ENCODE data around the gene ZDHHC12.
"Not testable (repeated sequence)": the region's sequence is repeated elsewhere in the genome, so short reads cannot be mapped to it uniquely, and the experiment has no call there.

Gene ZDHHC12

DNA sequence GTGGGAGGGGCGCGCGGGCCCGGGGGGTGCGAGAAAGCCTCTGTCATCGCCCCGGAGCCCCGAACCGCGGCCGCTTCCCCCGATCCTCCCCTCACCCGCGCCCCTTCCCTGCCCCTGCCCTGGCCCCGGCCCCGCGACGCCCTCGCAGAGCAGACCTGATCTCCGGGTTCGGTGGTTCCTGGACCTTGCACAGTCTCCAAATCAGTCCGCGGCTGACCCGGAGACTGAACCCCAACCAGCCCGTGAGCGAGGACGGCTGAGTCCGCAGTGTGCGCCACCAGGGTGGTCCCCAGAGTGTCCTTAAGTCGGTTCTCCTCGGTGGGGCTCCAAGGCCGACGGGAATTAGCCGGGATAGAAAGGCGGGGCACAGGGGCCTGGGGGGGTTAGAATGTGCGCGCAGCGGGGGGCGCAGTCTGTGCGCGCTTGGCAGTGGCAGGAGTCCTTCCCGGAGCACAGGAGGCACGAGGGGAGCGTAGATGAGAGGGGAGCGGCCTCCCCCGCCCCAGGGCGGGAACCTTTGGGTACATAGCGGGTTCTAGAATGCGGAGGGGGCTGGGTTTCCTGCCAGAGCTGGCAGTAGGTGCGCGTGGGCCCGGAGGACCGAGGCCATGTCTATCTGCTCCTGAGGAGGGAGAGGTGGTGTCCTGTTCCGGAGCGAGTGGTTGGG lies 20.8 kb downstream of the ZDHHC12 start:
- peak overlapping the region; percentile 69 for H3K4me3 ChIP-seq (ENCODE audit: low read depth, low read length)
- TF ChIP-seq, protein P1, sequence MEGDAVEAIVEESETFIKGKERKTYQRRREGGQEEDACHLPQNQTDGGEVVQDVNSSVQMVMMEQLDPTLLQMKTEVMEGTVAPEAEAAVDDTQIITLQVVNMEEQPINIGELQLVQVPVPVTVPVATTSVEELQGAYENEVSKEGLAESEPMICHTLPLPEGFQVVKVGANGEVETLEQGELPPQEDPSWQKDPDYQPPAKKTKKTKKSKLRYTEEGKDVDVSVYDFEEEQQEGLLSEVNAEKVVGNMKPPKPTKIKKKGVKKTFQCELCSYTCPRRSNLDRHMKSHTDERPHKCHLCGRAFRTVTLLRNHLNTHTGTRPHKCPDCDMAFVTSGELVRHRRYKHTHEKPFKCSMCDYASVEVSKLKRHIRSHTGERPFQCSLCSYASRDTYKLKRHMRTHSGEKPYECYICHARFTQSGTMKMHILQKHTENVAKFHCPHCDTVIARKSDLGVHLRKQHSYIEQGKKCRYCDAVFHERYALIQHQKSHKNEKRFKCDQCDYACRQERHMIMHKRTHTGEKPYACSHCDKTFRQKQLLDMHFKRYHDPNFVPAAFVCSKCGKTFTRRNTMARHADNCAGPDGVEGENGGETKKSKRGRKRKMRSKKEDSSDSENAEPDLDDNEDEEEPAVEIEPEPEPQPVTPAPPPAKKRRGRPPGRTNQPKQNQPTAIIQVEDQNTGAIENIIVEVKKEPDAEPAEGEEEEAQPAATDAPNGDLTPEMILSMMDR (IDR thresholded peaks at IDR 0.05; ENCODE audit: low read depth, low read length) = no peak

DNA sequence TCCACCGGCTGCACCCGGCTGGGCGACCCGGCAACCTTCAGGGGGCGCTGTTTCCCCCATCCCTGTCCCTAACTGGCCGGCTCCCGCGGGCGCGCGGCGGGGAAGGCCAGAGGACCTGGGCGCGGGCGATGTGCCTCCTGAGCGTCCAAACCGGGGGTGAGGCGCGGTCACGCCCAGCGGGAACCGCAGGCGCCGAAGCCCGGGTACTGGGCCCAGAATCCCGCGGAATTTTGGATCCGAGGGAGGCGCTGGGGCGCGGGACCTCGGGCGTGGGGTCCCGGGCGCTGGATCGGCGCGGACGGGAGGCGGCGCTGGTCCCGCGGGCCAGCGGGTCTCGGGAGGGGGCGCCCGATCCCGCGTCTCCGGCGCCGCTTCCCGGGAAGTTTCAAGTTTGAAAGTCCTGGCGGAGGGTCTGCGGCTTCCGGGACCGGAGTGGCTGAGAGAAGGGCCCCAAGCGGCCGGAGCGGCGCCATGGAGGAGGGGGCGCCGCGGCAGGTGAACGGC lies 21.4 kb downstream of the ZDHHC12 start, which contains the start of gene PKN3:
TSS of gene PKN3 (plus strand) at position 59 of the 504 bp plus-strand sequence. CDS start at position 472, 413 bp downstream.
- TF ChIP-seq, protein P1 (IDR thresholded peaks at IDR 0.05; ENCODE audit: low read depth, low read length) = peak; percentile 75
- H3K4me3 ChIP-seq (ENCODE audit: low read depth, low read length) = peak within 1 kb of the TSS; percentile 69

DNA sequence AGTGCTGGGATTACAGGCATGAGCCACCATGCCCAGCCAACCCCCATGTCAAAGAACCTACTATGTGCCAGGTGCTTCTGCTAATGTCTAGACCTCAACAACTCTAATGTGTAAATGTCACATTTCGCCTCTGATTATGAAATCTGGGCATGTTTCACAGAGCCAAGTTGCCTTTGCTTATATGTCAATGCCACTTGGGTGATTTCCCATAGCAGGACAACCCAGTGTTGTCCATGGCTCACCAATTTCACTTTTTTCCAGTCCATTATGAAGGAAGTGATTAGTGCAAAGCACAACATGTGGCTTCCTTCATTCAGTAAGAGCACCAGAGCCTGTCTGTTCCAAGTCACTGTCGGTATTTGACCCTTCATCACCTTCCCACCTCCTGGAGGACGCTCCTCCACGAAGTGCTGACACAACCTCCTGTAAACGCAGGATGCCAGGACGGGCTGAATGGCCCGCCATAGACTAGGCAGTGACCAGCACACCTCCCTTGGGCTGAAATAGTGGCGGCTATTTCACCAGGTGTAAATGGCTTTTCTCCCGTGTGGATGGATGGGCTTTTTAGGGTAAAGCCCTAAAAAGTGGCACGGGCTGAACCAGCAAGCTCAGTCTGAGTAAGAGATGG lies 22.6 kb downstream of the ZDHHC12 start:
- TF ChIP-seq, protein P1 (IDR thresholded peaks at IDR 0.05; ENCODE audit: low read depth, low read length) = no peak
- H3K4me3 ChIP-seq (ENCODE audit: low read depth, low read length) = no peak overlapping the region

DNA sequence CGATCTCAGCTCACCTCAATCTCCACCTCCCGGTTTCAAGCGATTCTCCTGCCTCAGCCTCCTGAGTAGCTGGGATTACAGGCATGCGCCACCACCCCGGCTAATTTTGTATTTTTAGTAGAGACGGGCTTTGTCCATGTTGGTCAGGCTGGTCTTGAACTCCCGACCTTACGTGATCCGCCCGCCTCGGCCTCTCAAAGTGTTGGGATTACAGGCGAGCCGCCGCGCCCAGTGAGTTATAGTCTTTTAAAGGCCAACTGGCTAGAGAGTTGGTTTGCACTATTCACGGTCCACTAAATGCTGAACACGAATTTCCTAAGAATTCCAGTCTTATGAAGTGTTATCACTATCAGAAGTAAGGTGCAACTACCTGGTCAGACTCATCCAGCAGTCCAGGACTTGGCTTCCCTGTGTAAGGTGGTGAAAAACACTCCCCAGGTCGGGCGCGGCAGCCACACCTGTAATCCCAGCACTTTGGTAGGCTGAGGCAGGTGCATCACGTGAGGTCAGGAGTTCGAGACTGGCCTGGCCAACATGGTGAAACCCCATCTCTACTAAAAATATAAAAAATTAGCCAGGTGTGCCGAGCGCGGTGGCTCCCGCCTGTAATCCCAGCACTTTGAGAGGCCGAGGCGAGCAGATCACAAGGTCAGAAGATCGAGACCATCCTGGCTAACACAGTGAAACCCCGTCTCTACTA lies 24.7 kb downstream of the ZDHHC12 start:
- H3K4me3 ChIP-seq (ENCODE audit: low read depth, low read length) = not testable (repeated sequence)

DNA sequence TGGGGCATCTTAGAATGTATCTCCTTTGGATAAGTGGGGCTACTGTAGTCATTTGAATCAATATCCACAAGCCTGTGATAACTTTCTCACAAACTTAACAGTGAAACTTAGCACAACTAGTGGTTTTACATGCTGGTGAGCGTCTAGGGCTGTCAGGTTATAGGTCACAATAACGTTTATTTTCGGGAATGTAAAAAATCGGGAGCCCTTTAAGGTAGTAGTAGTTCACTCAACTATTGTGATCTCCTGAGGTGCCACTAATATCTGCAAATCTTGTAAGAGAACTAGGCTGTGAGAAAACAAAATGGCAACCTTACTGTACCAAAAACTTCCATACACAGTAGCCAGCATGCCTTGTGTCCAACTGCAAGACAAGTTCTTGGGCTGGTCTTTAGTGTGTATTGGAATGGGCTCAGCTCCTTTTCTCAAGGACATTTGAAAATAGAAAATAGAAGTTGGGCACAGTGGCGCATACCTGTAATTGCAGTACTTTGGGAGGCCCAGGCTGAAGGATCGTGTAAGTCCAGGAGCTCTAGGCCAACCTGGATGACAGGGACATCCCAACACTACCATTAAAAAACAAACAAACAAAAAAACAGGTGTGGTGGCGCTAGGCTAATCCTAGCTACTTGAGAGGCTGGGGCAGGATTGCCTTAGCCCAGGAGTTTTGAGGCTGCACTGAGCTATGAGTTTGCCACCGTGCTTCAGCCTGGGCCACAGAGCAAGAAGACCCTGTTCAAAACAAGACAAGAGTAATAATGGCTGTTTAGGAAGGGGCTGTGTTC lies 26.8 kb downstream of the ZDHHC12 start:
- no peak overlapping the region for H3K4me3 ChIP-seq (ENCODE audit: low read depth, low read length)
- TF ChIP-seq, protein P1 (IDR thresholded peaks at IDR 0.05; ENCODE audit: low read depth, low read length) = no peak

DNA sequence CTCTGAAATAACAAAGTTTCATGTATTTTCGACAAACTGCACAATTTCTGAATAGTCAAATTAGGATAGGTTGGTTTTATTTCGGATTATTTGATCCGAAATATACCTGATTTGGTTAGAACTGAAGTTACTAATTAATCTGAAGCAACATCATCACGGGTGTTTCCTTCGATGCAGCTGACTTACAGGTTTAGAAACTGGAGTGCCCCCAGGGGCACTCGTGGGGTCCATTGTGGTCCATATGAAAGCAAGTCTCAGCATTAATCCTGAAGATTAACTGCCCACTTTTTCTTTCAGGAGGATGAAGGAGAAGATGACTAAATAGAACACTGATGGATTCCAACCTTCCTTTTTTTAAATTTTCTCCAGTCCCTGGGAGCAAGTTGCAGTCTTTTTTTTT lies 29.6 kb downstream of the ZDHHC12 start:
- TF ChIP-seq, protein P1 (IDR thresholded peaks at IDR 0.05; ENCODE audit: low read depth, low read length) = no peak
- H3K4me3 ChIP-seq (ENCODE audit: low read depth, low read length) = no peak overlapping the region

DNA sequence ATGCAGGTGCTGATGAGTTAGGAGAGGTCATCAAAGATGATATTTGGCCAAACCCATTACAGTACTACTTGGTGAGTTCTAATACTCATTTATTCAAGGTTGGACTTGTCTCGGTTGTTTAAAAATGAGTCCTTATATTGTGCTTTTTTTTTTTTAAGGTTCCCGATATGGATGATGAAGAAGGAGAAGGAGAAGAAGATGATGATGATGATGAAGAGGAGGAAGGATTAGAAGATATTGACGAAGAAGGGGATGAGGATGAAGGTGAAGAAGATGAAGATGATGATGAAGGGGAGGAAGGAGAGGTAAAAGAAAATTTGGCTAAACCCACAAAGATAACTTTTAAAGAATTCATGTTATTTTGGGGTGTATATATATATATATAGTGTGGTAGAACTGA lies 30.2 kb downstream of the ZDHHC12 start:
- H3K4me3 ChIP-seq (ENCODE audit: low read depth, low read length) = not testable (repeated sequence)

Measured in WI38 (cell line).